Neural progenitor cell (in vitro differentiated cells): ENCODE data around the gene PIP5K1A. TPM values are rescaled to one million over a fixed set of nuclear protein-coding genes. Genes with fewer than 3 reads are reported as not detected.

Source experiments
- DNase-seq: peaks from one replicate; pipeline ENCODE4 v3.0.0-alpha.2; 2016; ENCODE audit warnings: low spot score
- H2AFZ ChIP-seq: fragments of 200-600 bp; sonication (generic); replicated peaks from 2 replicates; pipeline ENCODE4 v1.6.1; 2016; ENCODE audit warnings: antibody characterized with exemption
- H3F3A ChIP-seq: fragments of 200-600 bp; sonication (generic); 2 replicates; pipeline ENCODE4 v1.6.1; 2016; ENCODE audit warnings: antibody characterized with exemption, low read depth
- H3K27ac ChIP-seq: fragments of 200-600 bp; sonication (generic); 2 replicates; pipeline ENCODE4 v1.5.1; 2016; ENCODE audit warnings: mild to moderate bottlenecking
- H3K27me3 ChIP-seq: fragments of 200-600 bp; sonication (generic); 2 replicates; pipeline ENCODE4 v1.6.1; 2016; ENCODE audit warnings: mild to moderate bottlenecking, moderate library complexity
- H3K36me3 ChIP-seq: fragments of 200-600 bp; sonication (generic); 2 replicates; pipeline ENCODE4 v1.5.1; 2016
- H3K4me1 ChIP-seq: fragments of 200-600 bp; sonication (generic); 2 replicates; pipeline ENCODE4 v1.6.1; 2016; ENCODE audit warnings: mixed run types
- H3K4me2 ChIP-seq: fragments of 200-600 bp; sonication (generic); 2 replicates; pipeline ENCODE4 v1.6.1; 2016
- H3K4me3 ChIP-seq: fragments of 200-600 bp; sonication (generic); 2 replicates; pipeline ENCODE4 v1.5.1; 2016
- H3K79me2 ChIP-seq: fragments of 200-600 bp; sonication (generic); 2 replicates; pipeline ENCODE4 v1.6.1; 2016; ENCODE audit warnings: low read depth
- H3K9ac ChIP-seq: fragments of 200-600 bp; sonication (generic); 2 replicates; pipeline ENCODE4 v1.6.1; 2016
- H3K9me3 ChIP-seq: fragments of 200-600 bp; sonication (generic); 2 replicates; pipeline ENCODE4 v1.5.1; 2016; ENCODE audit warnings: low read depth
- H4K20me1 ChIP-seq: fragments of 200-600 bp; sonication (generic); 2 replicates; pipeline ENCODE4 v1.6.1; 2016; ENCODE audit warnings: low read depth
- H3K27ac Mint-ChIP-seq: 3 replicates; pipeline ENCODE4 v1.8.0; 2021; ENCODE audit warnings: mixed read lengths
- H3K27me3 Mint-ChIP-seq: 2 replicates; pipeline ENCODE4 v1.8.0; 2022; ENCODE audit warnings: low read depth, mild to moderate bottlenecking, inconsistent platforms, moderate library complexity, mixed read lengths; ENCODE audit not compliant: insufficient read depth
- H3K36me3 Mint-ChIP-seq: 3 replicates; pipeline ENCODE4 v1.8.0; 2021; ENCODE audit warnings: mixed read lengths
- H3K4me1 Mint-ChIP-seq: 3 replicates; pipeline ENCODE4 v1.8.0; 2021; ENCODE audit warnings: mixed read lengths
- H3K4me3 Mint-ChIP-seq: 3 replicates; pipeline ENCODE4 v1.8.0; 2021; ENCODE audit warnings: mild to moderate bottlenecking, moderate library complexity, mixed read lengths
- H3K9me3 Mint-ChIP-seq: 3 replicates; pipeline ENCODE4 v1.8.0; 2020; ENCODE audit warnings: mixed read lengths
- EZH2 ChIP-seq: fragments of 200-600 bp; sonication (generic); IDR thresholded peaks from 2 replicates; pipeline ENCODE4 v1.6.1; 2017; ENCODE audit warnings: antibody characterized with exemption, mild to moderate bottlenecking, moderate library complexity
- EZH2phosphoT487 ChIP-seq: fragments of 200-600 bp; sonication (generic); IDR thresholded peaks from 2 replicates; pipeline ENCODE4 v1.6.1; 2017; ENCODE audit warnings: antibody characterized with exemption
- total RNA-seq: library from RNA; depleted of rRNA; stranded (reverse); fragments of >200 nt; gene quantifications from 2 replicates; pipeline ENCODE4 v1.2.3, GENCODE V29; 2015; ENCODE audit warnings: low replicate concordance
- TF ChIP-seq, protein P1 (sequence below): fragments of 200-600 bp; sonication (generic); IDR thresholded peaks from 2 replicates; pipeline ENCODE4 v1.5.1; 2017; ENCODE audit warnings: antibody characterized with exemption, mild to moderate bottlenecking

The PIP5K1A gene
- total RNA-seq, 1 donor from 2014 or later, result 81.2 TPM

DNA sequence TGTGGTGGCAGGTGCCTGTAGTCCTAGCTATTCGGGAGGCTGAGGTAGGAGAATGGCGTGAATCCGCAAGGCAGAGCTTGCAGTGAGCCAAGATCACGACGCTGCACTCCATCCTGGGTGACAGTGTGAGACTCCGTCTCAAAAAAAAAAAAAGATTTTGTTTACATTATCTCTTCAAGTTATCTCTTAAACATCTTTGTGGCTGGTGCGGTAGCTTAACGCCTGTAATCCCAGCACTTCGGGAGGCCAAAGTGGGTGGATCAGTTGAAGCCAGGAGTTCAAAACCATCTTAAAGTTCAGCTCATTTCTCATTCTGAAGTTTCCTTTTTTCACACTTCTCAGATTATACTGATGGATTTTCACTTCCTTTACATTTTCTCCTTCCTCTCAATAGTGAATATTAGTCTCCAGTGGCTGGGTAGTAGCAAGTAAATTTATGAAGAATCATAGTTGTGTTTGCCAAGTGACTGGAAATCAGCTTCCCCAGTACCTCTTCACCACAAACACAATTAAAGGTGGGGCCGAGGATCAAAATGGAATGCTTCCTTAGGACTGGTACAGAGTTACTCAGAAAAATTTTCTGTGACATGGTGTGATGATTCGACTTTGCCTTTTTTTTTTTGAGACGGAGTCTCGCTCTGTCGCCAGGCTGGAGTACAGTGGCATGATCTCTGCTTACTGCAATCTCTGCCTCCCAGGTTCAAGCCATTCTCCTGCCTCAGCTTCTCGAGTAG lies 13.8 kb downstream of the PIP5K1A start:
- no peaks in the 10 kb centered on the region for H3K9me3 Mint-ChIP-seq
- peak overlapping the region; percentile 59 for H3K27ac Mint-ChIP-seq
- H3K4me1 Mint-ChIP-seq, result peaks cover 2% of the 10 kb centered on the region
- peaks cover 23% of the 10 kb centered on the region for H3K36me3 Mint-ChIP-seq
- Histone ChIP-seq H3K9ac (no peak overlapping the region), H3K4me3 (no peak overlapping the region), H3K27me3 (no peaks in the 10 kb centered on the region), H3K27ac (no peak overlapping the region), H3K9me3 (no peaks in the 10 kb centered on the region), H3F3A (peaks cover 5% of the 10 kb centered on the region), H3K4me1 (no peaks in the 10 kb centered on the region), H3K79me2 (peaks cover 100% of the 10 kb centered on the region), H2AFZ (no peak overlapping the region), H4K20me1 (peaks cover 92% of the 10 kb centered on the region), H3K36me3 (no peaks in the 10 kb centered on the region), H3K4me2 (no peak overlapping the region)
- no peak overlapping the region for H3K4me3 Mint-ChIP-seq
- no peak for DNase-seq
- TF ChIP-seq, protein P1, sequence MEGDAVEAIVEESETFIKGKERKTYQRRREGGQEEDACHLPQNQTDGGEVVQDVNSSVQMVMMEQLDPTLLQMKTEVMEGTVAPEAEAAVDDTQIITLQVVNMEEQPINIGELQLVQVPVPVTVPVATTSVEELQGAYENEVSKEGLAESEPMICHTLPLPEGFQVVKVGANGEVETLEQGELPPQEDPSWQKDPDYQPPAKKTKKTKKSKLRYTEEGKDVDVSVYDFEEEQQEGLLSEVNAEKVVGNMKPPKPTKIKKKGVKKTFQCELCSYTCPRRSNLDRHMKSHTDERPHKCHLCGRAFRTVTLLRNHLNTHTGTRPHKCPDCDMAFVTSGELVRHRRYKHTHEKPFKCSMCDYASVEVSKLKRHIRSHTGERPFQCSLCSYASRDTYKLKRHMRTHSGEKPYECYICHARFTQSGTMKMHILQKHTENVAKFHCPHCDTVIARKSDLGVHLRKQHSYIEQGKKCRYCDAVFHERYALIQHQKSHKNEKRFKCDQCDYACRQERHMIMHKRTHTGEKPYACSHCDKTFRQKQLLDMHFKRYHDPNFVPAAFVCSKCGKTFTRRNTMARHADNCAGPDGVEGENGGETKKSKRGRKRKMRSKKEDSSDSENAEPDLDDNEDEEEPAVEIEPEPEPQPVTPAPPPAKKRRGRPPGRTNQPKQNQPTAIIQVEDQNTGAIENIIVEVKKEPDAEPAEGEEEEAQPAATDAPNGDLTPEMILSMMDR, result no peak
- no peak for TF ChIP-seq EZH2
- TF ChIP-seq EZH2phosphoT487, result no peak
- H3K27me3 Mint-ChIP-seq, result peaks cover 3% of the 10 kb centered on the region

DNA sequence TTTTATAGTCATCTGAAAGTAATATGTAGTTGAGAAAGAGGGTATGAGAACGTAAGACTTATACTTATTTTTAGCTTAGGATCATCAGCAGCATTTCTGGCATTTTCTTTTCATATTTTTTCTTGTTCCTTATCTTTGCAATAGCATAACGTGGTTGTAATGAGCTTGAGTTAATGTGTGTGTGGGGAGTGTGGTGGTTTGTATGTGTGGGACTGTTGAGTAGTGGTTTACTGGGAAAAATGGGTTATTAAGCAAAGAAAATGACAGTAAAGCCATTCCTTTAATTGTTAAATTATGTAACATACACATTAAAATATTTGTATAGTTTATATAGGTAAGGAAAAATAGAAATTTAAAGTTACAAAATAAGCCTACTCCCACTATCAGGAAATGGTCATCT lies 15.2 kb downstream of the PIP5K1A start:
- no peak for DNase-seq
- peaks cover 25% of the 10 kb centered on the region for H3K36me3 Mint-ChIP-seq
- Histone ChIP-seq H3K79me2 (peaks cover 100% of the 10 kb centered on the region), H3K36me3 (no peaks in the 10 kb centered on the region), H3F3A (peaks cover 5% of the 10 kb centered on the region), H3K4me3 (no peak overlapping the region), H3K27ac (no peak overlapping the region), H3K4me1 (no peaks in the 10 kb centered on the region), H4K20me1 (peaks cover 93% of the 10 kb centered on the region), H3K9me3 (no peaks in the 10 kb centered on the region), H2AFZ (no peak overlapping the region), H3K9ac (no peak overlapping the region), H3K4me2 (no peak overlapping the region), H3K27me3 (no peaks in the 10 kb centered on the region)
- peaks cover 2% of the 10 kb centered on the region for H3K4me1 Mint-ChIP-seq
- H3K27ac Mint-ChIP-seq, result no peak overlapping the region
- H3K9me3 Mint-ChIP-seq, result no peaks in the 10 kb centered on the region
- H3K27me3 Mint-ChIP-seq, result peaks cover 3% of the 10 kb centered on the region
- no peak overlapping the region for H3K4me3 Mint-ChIP-seq
- TF ChIP-seq, protein P1, result no peak
- no peak for TF ChIP-seq EZH2
- TF ChIP-seq EZH2phosphoT487, result no peak

DNA sequence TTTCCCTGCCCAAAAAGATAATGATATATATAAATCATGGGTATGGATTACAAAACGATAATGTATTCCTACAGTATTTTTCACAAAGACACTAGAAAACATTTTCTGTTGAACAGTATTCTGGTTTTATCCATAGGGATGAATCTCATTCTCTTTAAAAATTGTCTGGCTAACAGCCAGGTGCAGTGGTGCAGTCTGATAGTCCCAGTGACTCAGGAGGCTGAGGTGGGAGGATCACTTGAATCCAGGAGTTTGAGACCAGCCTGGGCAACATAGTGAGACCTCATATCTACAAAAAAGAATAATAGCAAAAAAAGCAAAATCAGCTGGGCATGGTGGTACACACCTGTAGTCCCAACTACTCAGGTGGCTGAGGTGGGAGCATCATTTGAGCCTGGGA lies 23.3 kb downstream of the PIP5K1A start:
- Histone ChIP-seq H3K27ac (no peak overlapping the region), H4K20me1 (peaks cover 70% of the 10 kb centered on the region), H3F3A (no peaks in the 10 kb centered on the region), H3K4me2 (no peak overlapping the region), H3K27me3 (no peaks in the 10 kb centered on the region), H3K9me3 (no peaks in the 10 kb centered on the region), H3K4me1 (no peaks in the 10 kb centered on the region), H3K36me3 (peaks cover 4% of the 10 kb centered on the region), H3K79me2 (peaks cover 87% of the 10 kb centered on the region), H3K4me3 (no peak overlapping the region), H3K9ac (no peak overlapping the region), H2AFZ (no peak overlapping the region)
- TF ChIP-seq, protein P1, result no peak
- no peak for TF ChIP-seq EZH2phosphoT487
- TF ChIP-seq EZH2, result no peak
- no peak for DNase-seq
- H3K36me3 Mint-ChIP-seq, result peaks cover 18% of the 10 kb centered on the region
- H3K27ac Mint-ChIP-seq, result no peak overlapping the region
- no peaks in the 10 kb centered on the region for H3K9me3 Mint-ChIP-seq
- H3K4me1 Mint-ChIP-seq, result no peaks in the 10 kb centered on the region
- no peak overlapping the region for H3K4me3 Mint-ChIP-seq
- H3K27me3 Mint-ChIP-seq, result no peaks in the 10 kb centered on the region
